GM23338 (cell line): Measurements from ENCODE around the gene TRPM3. TPM values are rescaled to one million over a fixed set of nuclear protein-coding genes. Genes with fewer than 3 reads are reported as not detected.

Experiments used
- ATAC-seq: fragments of 200-7000 bp; cut with Tn5 transposase; 3 replicates; pipeline ENCODE4 v1.9.1; 2020
- DNase-seq: peaks from one replicate; pipeline ENCODE4 v3.0.0-alpha.2; 2015; ENCODE audit warnings: low spot score
- H2AFZ ChIP-seq: fragments of 200-600 bp; sonication (generic); 2 replicates; pipeline ENCODE4 v1.8.0; 2016; ENCODE audit warnings: antibody characterized with exemption, mild to moderate bottlenecking, moderate library complexity
- H3F3A ChIP-seq: fragments of 200-600 bp; sonication (generic); replicated peaks from 2 replicates; pipeline ENCODE4 v1.8.0; 2017; ENCODE audit warnings: antibody characterized with exemption, mixed run types, low read depth
- H3K27ac ChIP-seq: fragments of 200-600 bp; sonication (generic); 2 replicates; pipeline ENCODE4 v1.6.1; 2016; ENCODE audit warnings: low read depth
- H3K27me3 ChIP-seq: fragments of 200-600 bp; sonication (generic); 2 replicates; pipeline ENCODE4 v1.8.0; 2016; ENCODE audit warnings: mild to moderate bottlenecking, mixed run types, moderate library complexity; ENCODE audit not compliant: insufficient read depth
- H3K36me3 ChIP-seq: fragments of 200-600 bp; sonication (generic); 2 replicates; pipeline ENCODE4 v1.8.0; 2016; ENCODE audit warnings: mild to moderate bottlenecking; ENCODE audit not compliant: insufficient read depth
- H3K4me1 ChIP-seq: fragments of 200-600 bp; sonication (generic); 2 replicates; pipeline ENCODE4 v1.8.0; 2016; ENCODE audit warnings: mild to moderate bottlenecking, moderate library complexity; ENCODE audit not compliant: insufficient read depth
- H3K4me2 ChIP-seq: fragments of 200-600 bp; sonication (generic); 2 replicates; pipeline ENCODE4 v1.7.1; 2017; ENCODE audit warnings: mixed run types
- H3K4me3 ChIP-seq: fragments of 200-600 bp; sonication (generic); 2 replicates; pipeline ENCODE4 v1.6.1; 2016; ENCODE audit warnings: mixed run types
- H3K79me2 ChIP-seq: fragments of 200-600 bp; sonication (generic); replicated peaks from 2 replicates; pipeline ENCODE4 v1.8.0; 2017; ENCODE audit warnings: mild to moderate bottlenecking; ENCODE audit not compliant: insufficient read depth
- H3K9me2 ChIP-seq: fragments of 200-600 bp; sonication (generic); 2 replicates; pipeline ENCODE4 v1.8.0; 2017; ENCODE audit not compliant: insufficient read depth
- H4K20me1 ChIP-seq: fragments of 200-600 bp; sonication (generic); replicated peaks from 2 replicates; pipeline ENCODE4 v1.8.0; 2017; ENCODE audit warnings: mild to moderate bottlenecking; ENCODE audit not compliant: insufficient read depth
- H3K27ac Mint-ChIP-seq: 2 replicates; pipeline ENCODE4 v1.8.0; 2020; ENCODE audit warnings: inconsistent platforms, mild to moderate bottlenecking, moderate library complexity, mixed read lengths
- H3K27me3 Mint-ChIP-seq: 3 replicates; pipeline ENCODE4 v1.8.0; 2022; ENCODE audit warnings: low read depth, mild to moderate bottlenecking, moderate library complexity, mixed read lengths, inconsistent platforms; ENCODE audit not compliant: insufficient read depth, poor library complexity
- H3K36me3 Mint-ChIP-seq: 3 replicates; pipeline ENCODE4 v1.8.0; 2021; ENCODE audit warnings: low read depth, mild to moderate bottlenecking, inconsistent platforms, moderate library complexity, mixed read lengths
- H3K4me1 Mint-ChIP-seq: 3 replicates; pipeline ENCODE4 v1.8.0; 2020; ENCODE audit warnings: mild to moderate bottlenecking, inconsistent platforms, mixed read lengths
- H3K4me3 Mint-ChIP-seq: 3 replicates; pipeline ENCODE4 v1.8.0; 2021; ENCODE audit warnings: moderate library complexity, mild to moderate bottlenecking, inconsistent platforms, mixed read lengths
- H3K9me3 Mint-ChIP-seq: 3 replicates; pipeline ENCODE4 v1.8.0; 2020; ENCODE audit warnings: moderate library complexity, mild to moderate bottlenecking, inconsistent platforms, mixed read lengths
- CREB1 ChIP-seq: fragments of 250-450 bp; sonication (Bioruptor Pico); IDR thresholded peaks from 2 replicates; pipeline ENCODE4 v1.5.0; 2020; ENCODE audit warnings: low read depth, mild to moderate bottlenecking, moderate library complexity
- CTCF ChIP-seq, 2 experiments: fragments of 200-600 bp in 1 of 2; sonication (generic) in 1 of 2; conservative IDR thresholded peaks; 2 replicates each; pipeline versions ENCODE4 v1.5.1 to v1.6.1; 2016 to 2017; ENCODE audit warnings: antibody characterized with exemption in 2 of 2, low read depth in 2 of 2, mild to moderate bottlenecking in 2 of 2, moderate library complexity in 1 of 2
- ETS1 ChIP-seq: IDR thresholded peaks from 2 replicates; pipeline ENCODE4 v1.6.1; 2016; ENCODE audit warnings: antibody characterized with exemption
- EZH2 ChIP-seq: fragments of 200-600 bp; sonication (generic); IDR thresholded peaks from one replicate; pipeline ENCODE4 v1.8.0; 2017; ENCODE audit warnings: antibody characterized with exemption, mild to moderate bottlenecking, low read depth; ENCODE audit not compliant: unreplicated experiment
- EZH2phosphoT487 ChIP-seq: fragments of 200-600 bp; sonication (generic); IDR thresholded peaks from one replicate; pipeline ENCODE4 v1.8.1; 2018; ENCODE audit warnings: antibody characterized with exemption; ENCODE audit not compliant: unreplicated experiment
- JUNB ChIP-seq: IDR thresholded peaks from one replicate; pipeline ENCODE4 v1.6.1; 2016; ENCODE audit warnings: antibody characterized with exemption; ENCODE audit not compliant: unreplicated experiment
- NANOG ChIP-seq: IDR thresholded peaks from 2 replicates; pipeline ENCODE4 v1.6.1; 2016; ENCODE audit warnings: antibody characterized with exemption, borderline replicate concordance
- POLR2AphosphoS5 ChIP-seq: IDR thresholded peaks from 2 replicates; pipeline ENCODE4 v1.6.1; 2016; ENCODE audit warnings: antibody characterized with exemption, low read depth
- REST ChIP-seq: IDR thresholded peaks from one replicate; pipeline ENCODE4 v1.6.1; 2018; ENCODE audit warnings: antibody characterized with exemption; ENCODE audit not compliant: unreplicated experiment
- STAT1 ChIP-seq: IDR thresholded peaks from one replicate; pipeline ENCODE4 v1.6.1; 2016; ENCODE audit warnings: antibody characterized with exemption; ENCODE audit not compliant: unreplicated experiment
- ZNF114 ChIP-seq: fragments of 250-450 bp; sonication (Bioruptor Pico); IDR thresholded peaks from 2 replicates; pipeline ENCODE4 v1.5.0; 2020; ENCODE audit warnings: mild to moderate bottlenecking, moderate library complexity
- ZNF331 ChIP-seq: fragments of 250-450 bp; sonication (Bioruptor Pico); IDR thresholded peaks from 2 replicates; pipeline ENCODE4 v1.5.0; 2020; ENCODE audit warnings: low read depth, mild to moderate bottlenecking, moderate library complexity
- ZNF462 ChIP-seq: fragments of 250-450 bp; sonication (Bioruptor Pico); IDR thresholded peaks from 2 replicates; pipeline ENCODE4 v1.5.0; 2020; ENCODE audit warnings: mild to moderate bottlenecking, moderate library complexity
- polyA plus RNA-seq: library from polyadenylated mRNA; unstranded; fragments of >200 nt; fragmentation: Nextera tagmentation; extraction: Ambion mirVana; gene quantifications from 2 replicates; pipeline ENCODE4 v1.2.1, GENCODE V29; 2016
- total RNA-seq: library from RNA; depleted of rRNA; stranded (reverse); fragments of >200 nt; shearing (Covaris generic); gene quantifications from 2 replicates; pipeline ENCODE4 v1.2.3, GENCODE V29; 2014

The TRPM3 gene
- total and polyA plus RNA-seq, 2 experiments from 2014 or later: 2.8 to 8.2 TPM

GRCh38 chr9:70485273-70485858 is 636.1 kb downstream of the TRPM3 start:
- DNase-seq (no peak), ATAC-seq (no peak)
- Histone ChIP-seq H3K36me3 (no peaks in the 10 kb centered on the region), H3K4me1 (peaks cover 3% of the 10 kb centered on the region), H2AFZ (no peak overlapping the region), H3K4me3 (no peak overlapping the region), H3K9me2 (0 out of 2 replicates have a peak, but pooled peaks cover 2% of the 10 kb centered on the region), H3K27ac (no peak overlapping the region), H3K27me3 (no peaks in the 10 kb centered on the region), H4K20me1 (no peaks in the 10 kb centered on the region), H3K79me2 (no peaks in the 10 kb centered on the region), H3F3A (no peaks in the 10 kb centered on the region), H3K4me2 (no peak overlapping the region)
- peaks cover 8% of the 10 kb centered on the region for H3K4me1 Mint-ChIP-seq
- H3K4me3 Mint-ChIP-seq: no peak overlapping the region
- no peak overlapping the region for H3K27ac Mint-ChIP-seq
- no peaks in the 10 kb centered on the region for H3K27me3 Mint-ChIP-seq
- H3K9me3 Mint-ChIP-seq: no peaks in the 10 kb centered on the region
- H3K36me3 Mint-ChIP-seq: no peaks in the 10 kb centered on the region
- TF ChIP-seq NANOG: no peak
- no peak for TF ChIP-seq REST
- no peak for TF ChIP-seq ZNF462 (CRISPR knock-in tag)
- no peak for TF ChIP-seq EZH2
- TF ChIP-seq ZNF114: no peak
- TF ChIP-seq ETS1: no peak
- TF ChIP-seq EZH2phosphoT487: no peak
- TF ChIP-seq CREB1: no peak
- no peak for TF ChIP-seq CTCF (conservative IDR thresholded peaks at IDR 0.05; ENCODE audit: low read depth in 2 of 2)
- TF ChIP-seq STAT1: no peak
- TF ChIP-seq JUNB: no peak
- TF ChIP-seq POLR2AphosphoS5: no peak
- TF ChIP-seq ZNF331: no peak
